IMR-90 (cell line): Measurements from ENCODE around the gene FNDC3A. TPM values are rescaled to one million over a fixed set of nuclear protein-coding genes. Genes with fewer than 3 reads are reported as not detected.

ENCODE experiments used
- ATAC-seq: fragments of 200-7000 bp; cut with Tn5 transposase; 2 replicates; pipeline ENCODE4 v1.9.1; 2020; ENCODE audit warnings: low read depth, mild to moderate bottlenecking, moderate library complexity
- BruUV-seq: library from RNA; stranded (reverse); fragments of 400-500 nt; replicated peaks from 2 replicates; lab custom pipeline; 2021; lab: Mats Ljungman, UMichigan
- CTCF ChIA-PET: fragments of 300-600 bp; formaldehyde crosslinking; extraction: SDS; loops from one replicate; lab custom pipeline; 2021; ENCODE audit warnings: antibody characterized with exemption; lab: Yijun Ruan, JAX
- POLR2A ChIA-PET: fragments of 300-600 bp; sonication (Branson Sonifier 250); formaldehyde crosslinking; loops from one replicate; lab custom pipeline; 2022; ENCODE audit warnings: antibody characterized with exemption; ENCODE audit not compliant: unreplicated experiment; lab: Charles Lee
- DNase-seq: peaks from one replicate; pipeline ENCODE4 v3.0.0; 2013
- H2AFZ ChIP-seq: replicated peaks from 2 replicates; pipeline ENCODE3; 2013; ENCODE audit warnings: low read length, mild to moderate bottlenecking; ENCODE audit not compliant: poor library complexity
- H2AK5ac ChIP-seq: 2 replicates; pipeline ENCODE4 v1.6.1; 2013; ENCODE audit warnings: low read depth, low read length, inconsistent platforms
- H2AK9ac ChIP-seq: replicated peaks from 2 replicates; pipeline ENCODE3; 2013; ENCODE audit warnings: mild to moderate bottlenecking, low read depth, low read length, moderate library complexity; ENCODE audit not compliant: poor library complexity
- H2BK120ac ChIP-seq: 2 replicates; pipeline ENCODE4 v1.6.1; 2013; ENCODE audit warnings: low read depth, low read length, inconsistent platforms
- H2BK15ac ChIP-seq: 3 replicates; pipeline ENCODE4 v1.6.1; 2013; ENCODE audit warnings: low read depth, low read length, inconsistent platforms
- H2BK20ac ChIP-seq: 2 replicates; pipeline ENCODE4 v1.6.1; 2013; ENCODE audit warnings: low read depth, mild to moderate bottlenecking, inconsistent platforms, low read length, moderate library complexity
- H2BK5ac ChIP-seq: 2 replicates; pipeline ENCODE4 v1.6.1; 2013; ENCODE audit warnings: mild to moderate bottlenecking, low read depth, low read length, inconsistent platforms; ENCODE audit not compliant: poor library complexity, severe bottlenecking
- H3K14ac ChIP-seq: replicated peaks from 2 replicates; pipeline ENCODE4 v1.6.1; 2013; ENCODE audit warnings: low read depth, low read length, inconsistent platforms
- H3K18ac ChIP-seq: 2 replicates; pipeline ENCODE4 v1.6.1; 2013; ENCODE audit warnings: low read depth, low read length, control low read depth
- H3K23ac ChIP-seq: 2 replicates; pipeline ENCODE4 v1.6.1; 2013; ENCODE audit warnings: low read depth, low read length, inconsistent platforms
- H3K27ac ChIP-seq: 2 replicates; pipeline ENCODE4 v1.5.1; 2013; ENCODE audit warnings: mild to moderate bottlenecking, control low read depth, low read length; ENCODE audit not compliant: insufficient read depth
- H3K27me3 ChIP-seq: 2 replicates; pipeline ENCODE4 v1.6.1; 2013; ENCODE audit warnings: low read length; ENCODE audit not compliant: control insufficient read depth, insufficient read depth
- H3K36me3 ChIP-seq: 2 replicates; pipeline ENCODE4 v1.6.1; 2013; ENCODE audit warnings: low read length, mixed read lengths; ENCODE audit not compliant: control insufficient read depth, insufficient read depth
- H3K4ac ChIP-seq: 2 replicates; pipeline ENCODE4 v1.6.1; 2013; ENCODE audit warnings: low read depth, low read length, inconsistent platforms
- H3K4me1 ChIP-seq: 2 replicates; pipeline ENCODE4 v1.6.1; 2013; ENCODE audit warnings: low read length, mixed read lengths; ENCODE audit not compliant: control insufficient read depth, insufficient read depth
- H3K4me2 ChIP-seq: 2 replicates; pipeline ENCODE4 v1.6.1; 2013; ENCODE audit warnings: low read depth, mild to moderate bottlenecking, control low read depth, low read length, moderate library complexity
- H3K4me3 ChIP-seq: 2 replicates; pipeline ENCODE4 v1.5.1; 2013; ENCODE audit warnings: low read depth, mild to moderate bottlenecking, control low read depth, low read length, moderate library complexity; ENCODE audit not compliant: insufficient read depth
- H3K56ac ChIP-seq: 2 replicates; pipeline ENCODE4 v1.6.1; 2013; ENCODE audit warnings: low read length, inconsistent platforms; ENCODE audit not compliant: insufficient read depth; ENCODE audit errors: extremely low read depth
- H3K79me1 ChIP-seq, 2 experiments: 2 replicates each; pipeline ENCODE4 v1.6.1; 2013; ENCODE audit warnings: low read length in 2 of 2, inconsistent platforms in 1 of 2, low read depth in 1 of 2
- H3K9ac ChIP-seq: 2 replicates; pipeline ENCODE4 v1.6.1; 2013; ENCODE audit warnings: low read depth, low read length, control low read depth
- H3K9me1 ChIP-seq: 2 replicates; pipeline ENCODE4 v1.6.1; 2013; ENCODE audit warnings: low read length, inconsistent platforms; ENCODE audit not compliant: insufficient read depth
- H3K9me3 ChIP-seq: 2 replicates; pipeline ENCODE4 v1.6.1; 2013; ENCODE audit warnings: low read length; ENCODE audit not compliant: control insufficient read depth, insufficient read depth
- H4K20me1 ChIP-seq: 2 replicates; pipeline ENCODE4 v1.6.1; 2013; ENCODE audit warnings: low read length, inconsistent platforms; ENCODE audit not compliant: insufficient read depth
- H4K5ac ChIP-seq: 2 replicates; pipeline ENCODE4 v1.6.1; 2013; ENCODE audit warnings: mild to moderate bottlenecking, low read depth, low read length, control low read depth
- H4K8ac ChIP-seq, 2 experiments: 2 replicates each; pipeline ENCODE4 v1.6.1; 2013; ENCODE audit warnings: low read depth in 2 of 2, low read length in 2 of 2, control low read depth in 1 of 2, inconsistent platforms in 1 of 2
- H4K91ac ChIP-seq: 2 replicates; pipeline ENCODE4 v1.6.1; 2013; ENCODE audit warnings: low read depth, low read length, inconsistent platforms; ENCODE audit not compliant: insufficient read depth
- CEBPB ChIP-seq: IDR thresholded peaks from 2 replicates; pipeline ENCODE4 v1.6.1; 2012; ENCODE audit warnings: low read depth, low read length, improper control_type of control experiment
- FOS ChIP-seq: fragments of 150-350 bp; IDR thresholded peaks from 2 replicates; pipeline ENCODE4 v1.6.1; 2016; ENCODE audit warnings: low read depth, low read length
- MAFK ChIP-seq: IDR thresholded peaks from 2 replicates; pipeline ENCODE4 v1.6.1; 2012; ENCODE audit warnings: low read depth, low read length, improper control_type of control experiment
- MAZ ChIP-seq: IDR thresholded peaks from 2 replicates; pipeline ENCODE4 v1.6.1; 2012; ENCODE audit warnings: low read depth, mild to moderate bottlenecking, low read length, improper control_type of control experiment, moderate library complexity, borderline replicate concordance
- MXI1 ChIP-seq: IDR thresholded peaks from 2 replicates; pipeline ENCODE4 v1.6.1; 2012; ENCODE audit warnings: low read depth, mild to moderate bottlenecking, low read length, moderate library complexity, borderline replicate concordance
- RAD21 ChIP-seq: IDR thresholded peaks from 2 replicates; pipeline ENCODE4 v1.6.1; 2012; ENCODE audit warnings: low read length, improper control_type of control experiment
- RFX5 ChIP-seq: IDR thresholded peaks from 2 replicates; pipeline ENCODE4 v1.8.0; 2012; ENCODE audit warnings: low read depth, mild to moderate bottlenecking, low read length, moderate library complexity
- WGBS, 2 experiments: methylation state at CpG; one replicate each; pipeline versions ENCODE4 v1.1.5 to v1.1.7; 2013; ENCODE audit warnings: missing lambda C conversion rate in 2 of 2; ENCODE audit not compliant: insufficient read length in 1 of 2; ENCODE audit errors: extremely low coverage in 2 of 2; 5-methylcytosine and 5-hydroxymethylcytosine counted together
- dilution Hi-C: fragments of 300-500 bp; cut with HindIII; formaldehyde crosslinking; loops from one replicate; pipeline ENCODE4 v1.14.3; 2018; ENCODE audit warnings: low sequenced_read_pairs; ENCODE audit not compliant: unreplicated experiment
- in situ Hi-C: fragments of 300-500 bp; cut with MboI; formaldehyde crosslinking; loops from 3 replicates; pipeline ENCODE4 v1.14.3; 2019; ENCODE audit warnings: low sequenced_read_pairs, inconsistent platforms, mixed read lengths
- intact Hi-C: fragments of 100-400 bp; cut with micrococcal nuclease; formaldehyde crosslinking; loops from 2 replicates; pipeline ENCODE4 v1.10.0; 2022
- polyA plus RNA-seq, 3 experiments: library from polyadenylated mRNA; depleted of rRNA; stranded (reverse); fragments of >200 nt; gene quantifications; 2 replicates each; pipeline ENCODE4 v1.2.3, GENCODE V29; 2012; ENCODE audit warnings: low replicate concordance in 1 of 3
- total RNA-seq: library from RNA; depleted of rRNA; stranded (reverse); fragments of >200 nt; gene quantifications from 2 replicates; pipeline ENCODE4 v1.2.3, GENCODE V29; 2012
- TF ChIP-seq, protein P1 (sequence below): fragments of 150-350 bp; IDR thresholded peaks from 2 replicates; pipeline ENCODE4 v1.6.1; 2016; ENCODE audit warnings: low read depth, mild to moderate bottlenecking, low read length, moderate library complexity, borderline replicate concordance
- TF ChIP-seq, protein P2 (sequence below): conservative IDR thresholded peaks from 2 replicates; pipeline ENCODE4 v1.5.1; 2012; ENCODE audit warnings: mild to moderate bottlenecking, low read depth, low read length, improper control_type of control experiment
- TF ChIP-seq, protein P3 (sequence below): fragments of 150-350 bp; IDR thresholded peaks from 2 replicates; pipeline ENCODE4 v1.6.1; 2017; ENCODE audit warnings: mild to moderate bottlenecking, antibody characterized with exemption, low read length, low read depth

FNDC3A gene
- total and polyA plus RNA-seq, 2 of the 4 experiments (the other 2 are of a cell fraction), result 29.2 to 60.4 TPM

DNA sequence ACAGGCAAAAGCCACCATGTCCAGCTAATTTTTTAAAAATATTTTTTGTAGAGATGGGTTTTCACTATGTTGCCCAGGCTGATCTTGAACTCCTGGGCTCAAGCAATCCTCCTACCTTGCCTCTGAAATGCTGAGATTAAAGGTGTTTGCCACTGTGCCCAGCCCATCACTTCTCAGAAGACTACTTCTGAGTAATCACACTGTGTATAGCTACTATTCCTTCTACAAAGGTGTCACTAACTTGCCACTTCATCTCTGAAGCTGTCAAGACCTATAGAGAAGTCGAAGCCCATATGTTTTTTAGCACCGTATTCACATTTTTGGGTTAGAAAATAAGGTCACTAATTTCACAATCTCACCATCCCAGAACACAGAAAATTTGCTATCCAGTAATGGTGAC, 36.0 kb upstream of the FNDC3A start:
- TF ChIP-seq MXI1, result no peak
- TF ChIP-seq, protein P1, sequence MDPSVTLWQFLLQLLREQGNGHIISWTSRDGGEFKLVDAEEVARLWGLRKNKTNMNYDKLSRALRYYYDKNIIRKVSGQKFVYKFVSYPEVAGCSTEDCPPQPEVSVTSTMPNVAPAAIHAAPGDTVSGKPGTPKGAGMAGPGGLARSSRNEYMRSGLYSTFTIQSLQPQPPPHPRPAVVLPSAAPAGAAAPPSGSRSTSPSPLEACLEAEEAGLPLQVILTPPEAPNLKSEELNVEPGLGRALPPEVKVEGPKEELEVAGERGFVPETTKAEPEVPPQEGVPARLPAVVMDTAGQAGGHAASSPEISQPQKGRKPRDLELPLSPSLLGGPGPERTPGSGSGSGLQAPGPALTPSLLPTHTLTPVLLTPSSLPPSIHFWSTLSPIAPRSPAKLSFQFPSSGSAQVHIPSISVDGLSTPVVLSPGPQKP, result no peak
- no peak for TF ChIP-seq MAZ
- TF ChIP-seq FOS, result no peak
- TF ChIP-seq, protein P2, sequence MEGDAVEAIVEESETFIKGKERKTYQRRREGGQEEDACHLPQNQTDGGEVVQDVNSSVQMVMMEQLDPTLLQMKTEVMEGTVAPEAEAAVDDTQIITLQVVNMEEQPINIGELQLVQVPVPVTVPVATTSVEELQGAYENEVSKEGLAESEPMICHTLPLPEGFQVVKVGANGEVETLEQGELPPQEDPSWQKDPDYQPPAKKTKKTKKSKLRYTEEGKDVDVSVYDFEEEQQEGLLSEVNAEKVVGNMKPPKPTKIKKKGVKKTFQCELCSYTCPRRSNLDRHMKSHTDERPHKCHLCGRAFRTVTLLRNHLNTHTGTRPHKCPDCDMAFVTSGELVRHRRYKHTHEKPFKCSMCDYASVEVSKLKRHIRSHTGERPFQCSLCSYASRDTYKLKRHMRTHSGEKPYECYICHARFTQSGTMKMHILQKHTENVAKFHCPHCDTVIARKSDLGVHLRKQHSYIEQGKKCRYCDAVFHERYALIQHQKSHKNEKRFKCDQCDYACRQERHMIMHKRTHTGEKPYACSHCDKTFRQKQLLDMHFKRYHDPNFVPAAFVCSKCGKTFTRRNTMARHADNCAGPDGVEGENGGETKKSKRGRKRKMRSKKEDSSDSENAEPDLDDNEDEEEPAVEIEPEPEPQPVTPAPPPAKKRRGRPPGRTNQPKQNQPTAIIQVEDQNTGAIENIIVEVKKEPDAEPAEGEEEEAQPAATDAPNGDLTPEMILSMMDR, result no peak
- TF ChIP-seq, protein P3, sequence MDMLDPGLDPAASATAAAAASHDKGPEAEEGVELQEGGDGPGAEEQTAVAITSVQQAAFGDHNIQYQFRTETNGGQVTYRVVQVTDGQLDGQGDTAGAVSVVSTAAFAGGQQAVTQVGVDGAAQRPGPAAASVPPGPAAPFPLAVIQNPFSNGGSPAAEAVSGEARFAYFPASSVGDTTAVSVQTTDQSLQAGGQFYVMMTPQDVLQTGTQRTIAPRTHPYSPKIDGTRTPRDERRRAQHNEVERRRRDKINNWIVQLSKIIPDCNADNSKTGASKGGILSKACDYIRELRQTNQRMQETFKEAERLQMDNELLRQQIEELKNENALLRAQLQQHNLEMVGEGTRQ, result no peak
- TF ChIP-seq CEBPB, result no peak
- TF ChIP-seq RAD21, result no peak
- TF ChIP-seq MAFK, result no peak
- no peak for TF ChIP-seq RFX5
- no CpG with 5 or more reads among the region's 2 CpGs for WGBS, 2 experiments
- no peak overlapping the region for H2AFZ ChIP-seq
- no peak overlapping the region for H2AK9ac ChIP-seq
- H3K9ac ChIP-seq, result no peak overlapping the region
- no peak overlapping the region for H3K4ac ChIP-seq
- H3K4me3 ChIP-seq, result no peak overlapping the region
- ATAC-seq, result no peak
- no peaks in the 10 kb centered on the region for H3K4me1 ChIP-seq
- H3K4me2 ChIP-seq, result no peak overlapping the region
- DNase-seq, result no peak
- no peak overlapping the region for H3K56ac ChIP-seq
- no peak overlapping the region for H3K23ac ChIP-seq
- no TSS peak for BruUV-seq
- no peak overlapping the region for H2BK5ac ChIP-seq
- in situ Hi-C loops, result no loop called here
- H3K27me3 ChIP-seq, result no peaks in the 10 kb centered on the region
- no peaks in the 10 kb centered on the region for H4K20me1 ChIP-seq
- no peak overlapping the region for H3K27ac ChIP-seq
- intact Hi-C loops, result loop anchor here (5.0 kb wide), 1 partner anchor 37 kb away; no protein-coding TSS in a partner anchor
- H4K5ac ChIP-seq, result no peak overlapping the region
- H2BK15ac ChIP-seq, result no peak overlapping the region
- no peaks in the 10 kb centered on the region for H3K36me3 ChIP-seq
- ChIA-PET POLR2A (no interaction called here), CTCF (no interaction called here)
- H2AK5ac ChIP-seq, result no peak overlapping the region
- no peaks in the 10 kb centered on the region for H3K79me1 ChIP-seq
- H3K9me1 ChIP-seq, result no peaks in the 10 kb centered on the region
- no peak overlapping the region for H4K8ac ChIP-seq
- H3K18ac ChIP-seq, result no peak overlapping the region
- H2BK20ac ChIP-seq, result no peak overlapping the region
- H2BK120ac ChIP-seq, result no peak overlapping the region
- no peak overlapping the region for H3K14ac ChIP-seq
- no peaks in the 10 kb centered on the region for H3K9me3 ChIP-seq
- dilution Hi-C loops, result no loop called here
- H4K91ac ChIP-seq, result no peak overlapping the region
